Naive thymus-derived CD4-positive, alpha-beta T cell (primary cell): ENCODE data around the gene TRABD2B. TPM values are rescaled to one million over a fixed set of nuclear protein-coding genes. Genes with fewer than 3 reads are reported as not detected.
A peak's percentile ranks its signal among the peaks of the same experiment; 100 is the strongest.

Source experiments
- ATAC-seq: fragments of 150-1000 bp; cut with Tn5 transposase; 2 replicates; pipeline ENCODE4 v1.10.0; 2021; ENCODE audit warnings: mild to moderate bottlenecking, moderate library complexity
- CTCF ChIA-PET: fragments of 350-600 bp; sonication (Branson Sonifier 250); formaldehyde crosslinking; loops from one replicate; lab custom pipeline; 2021; ENCODE audit warnings: antibody characterized with exemption; lab: Charles Lee
- POLR2A ChIA-PET: fragments of 350-600 bp; sonication (Branson Sonifier 250); formaldehyde crosslinking; loops from one replicate; lab custom pipeline; 2021; ENCODE audit warnings: antibody characterized with exemption, inconsistent platforms; lab: Charles Lee
- DNase-seq, 9 donors: peaks; one replicate each; pipeline versions ENCODE4 v3.0.0 to v3.0.0-alpha.2; 2020 to 2022; ENCODE audit warnings: mixed read lengths in 1 of 9
- H3K27ac ChIP-seq: one replicate; pipeline ENCODE4 v1.7.0; 2013; ENCODE audit warnings: mild to moderate bottlenecking, low read depth, low read length, moderate library complexity
- H3K27me3 ChIP-seq, 2 donors: one replicate each; pipeline ENCODE4 v1.7.0; 2013; ENCODE audit warnings: low read length in 2 of 2, mild to moderate bottlenecking in 2 of 2, moderate library complexity in 2 of 2; ENCODE audit not compliant: control insufficient read depth in 2 of 2, insufficient read depth in 2 of 2
- H3K36me3 ChIP-seq, 3 experiments: 1 replicate in 2 of 3; 2 replicates in 1 of 3; pipeline ENCODE4 v1.7.0; 2013; ENCODE audit warnings: low read length in 3 of 3, mild to moderate bottlenecking in 3 of 3, moderate library complexity in 1 of 3; ENCODE audit not compliant: insufficient read depth in 3 of 3, control insufficient read depth in 2 of 3
- H3K4me1 ChIP-seq, 2 donors: one replicate each; pipeline ENCODE4 v1.7.0; 2013; ENCODE audit warnings: low read length in 2 of 2, mild to moderate bottlenecking in 2 of 2, moderate library complexity in 1 of 2; ENCODE audit not compliant: control insufficient read depth in 2 of 2, insufficient read depth in 2 of 2
- H3K4me3 ChIP-seq: 2 replicates; pipeline ENCODE4 v1.7.0; 2013; ENCODE audit warnings: mild to moderate bottlenecking, low read length
- H3K9me3 ChIP-seq, 3 experiments: 1 replicate in 2 of 3; 2 replicates in 1 of 3; pipeline ENCODE4 v1.7.0; 2013; ENCODE audit warnings: low read length in 3 of 3; ENCODE audit not compliant: control insufficient read depth in 2 of 3
- H3K27ac Mint-ChIP-seq, 9 donors: one replicate each; pipeline ENCODE4 v1.8.0; 2020 to 2022; ENCODE audit warnings: mixed read lengths in 9 of 9, mild to moderate bottlenecking in 8 of 9, moderate library complexity in 5 of 9, inconsistent platforms in 2 of 9
- H3K27me3 Mint-ChIP-seq, 5 donors: one replicate each; pipeline ENCODE4 v1.8.0; 2021 to 2022; ENCODE audit warnings: mixed read lengths in 5 of 5, mild to moderate bottlenecking in 1 of 5
- H3K36me3 Mint-ChIP-seq, 5 donors: one replicate each; pipeline ENCODE4 v1.8.0; 2020 to 2022; ENCODE audit warnings: mixed read lengths in 5 of 5, mild to moderate bottlenecking in 3 of 5, inconsistent platforms in 1 of 5
- H3K4me1 Mint-ChIP-seq, 7 donors: one replicate each; pipeline ENCODE4 v1.8.0; 2020 to 2022; ENCODE audit warnings: mixed read lengths in 7 of 7, mild to moderate bottlenecking in 3 of 7, inconsistent platforms in 1 of 7
- H3K4me3 Mint-ChIP-seq, 10 donors: one replicate each; pipeline ENCODE4 v1.8.0; 2020 to 2022; ENCODE audit warnings: mild to moderate bottlenecking in 10 of 10, mixed read lengths in 10 of 10, moderate library complexity in 6 of 10, inconsistent platforms in 2 of 10
- H3K9me3 Mint-ChIP-seq, 11 donors: one replicate each; pipeline ENCODE4 v1.8.0; 2020 to 2022; ENCODE audit warnings: mixed read lengths in 11 of 11, mild to moderate bottlenecking in 4 of 11, inconsistent platforms in 1 of 11, moderate library complexity in 1 of 11
- intact Hi-C, 2 donors: fragments of 100-400 bp; cut with micrococcal nuclease; formaldehyde crosslinking; loops; one replicate each; pipeline ENCODE4 v1.15.1; 2023
- polyA plus RNA-seq, 2 donors: library from polyadenylated mRNA; unstranded; fragments of 300-500 nt; fragmentation: Illumina TruSeq; gene quantifications; one replicate each; pipeline ENCODE4 v1.2.3, GENCODE V29; 2021
- total RNA-seq, 6 experiments: library from RNA in 5 of 6; stranded (reverse) in 5 of 6; gene quantifications; 1 replicate in 5 of 6; 2 replicates in 1 of 6; pipeline ENCODE4 v1.2.3 and lab custom pipeline; 2021 to 2026

The TRABD2B gene
- total and polyA plus RNA-seq, 7 experiments from 2014 or later, result not detected

GRCh38 chr1:47729685-47730084 lies 267.5 kb downstream of the TRABD2B start:
- H3K9me3 Mint-ChIP-seq, result no peaks in the 10 kb centered on the region
- CTCF ChIA-PET, result no interaction called here
- no peak for DNase-seq

GRCh38 chr1:47727697-47728085 lies 269.5 kb downstream of the TRABD2B start:
- no peaks in the 10 kb centered on the region for H3K9me3 Mint-ChIP-seq
- ChIA-PET CTCF (interaction anchor here (0.7 to 1.3 kb wide), 3 partner anchors 10 to 286 kb away, joined by 3 to 5 read pairs (median 3); no protein-coding TSS in a partner anchor), POLR2A (no interaction called here)
- peaks cover 0 to 11% (median 5%) of the 10 kb centered on the region in 7 donors for H3K4me1 Mint-ChIP-seq
- no peaks in the 10 kb centered on the region for H3K4me1 ChIP-seq
- H3K27ac Mint-ChIP-seq, result no peak overlapping the region
- DNase-seq (no peak), ATAC-seq (no peak)
- H3K36me3 Mint-ChIP-seq, result no peaks in the 10 kb centered on the region
- peaks cover 30 to 64% (median 41%) of the 10 kb centered on the region in 5 donors for H3K27me3 Mint-ChIP-seq
- H3K27me3 ChIP-seq, result peaks cover 3 to 5% of the 10 kb centered on the region in 2 donors
- no peak overlapping the region for H3K4me3 Mint-ChIP-seq
- H3K4me3 ChIP-seq, result no peak overlapping the region
- no peak overlapping the region for H3K27ac ChIP-seq
- intact Hi-C loops, result loop anchor here in 1 of 2 donors (2.0 kb wide), 1 partner anchor 291 kb away; no protein-coding TSS in a partner anchor
- no peaks in the 10 kb centered on the region for H3K9me3 ChIP-seq
- no peaks in the 10 kb centered on the region for H3K36me3 ChIP-seq

More at GRCh38 chr1:47729685-47730084, 267.5 kb downstream of the TRABD2B start:
- ATAC-seq, result no peak
- POLR2A ChIA-PET, result no interaction called here
- intact Hi-C loops, result no loop called here
- H3K9me3 ChIP-seq, result no peaks in the 10 kb centered on the region
- H3K27me3 Mint-ChIP-seq, result peaks cover 13 to 51% (median 33%) of the 10 kb centered on the region in 5 donors
- no peaks in the 10 kb centered on the region for H3K36me3 ChIP-seq
- no peaks in the 10 kb centered on the region for H3K36me3 Mint-ChIP-seq
- no peak overlapping the region for H3K4me3 Mint-ChIP-seq
- H3K4me1 Mint-ChIP-seq, result peaks cover 0 to 11% (median 5%) of the 10 kb centered on the region in 7 donors
- no peak overlapping the region for H3K4me3 ChIP-seq
- peaks cover 3 to 5% of the 10 kb centered on the region in 2 donors for H3K27me3 ChIP-seq
- no peaks in the 10 kb centered on the region for H3K4me1 ChIP-seq
- no peak overlapping the region for H3K27ac ChIP-seq
- H3K27ac Mint-ChIP-seq, result no peak overlapping the region

GRCh38 chr1:47727051-47727696 lies 270.0 kb downstream of the TRABD2B start:
- DNase-seq (no peak), ATAC-seq (no peak)
- Histone ChIP-seq H3K4me3 (no peak overlapping the region), H3K27ac (no peak overlapping the region), H3K36me3 (no peaks in the 10 kb centered on the region), H3K4me1 (no peaks in the 10 kb centered on the region), H3K27me3 (peaks cover 3 to 5% of the 10 kb centered on the region in 2 donors), H3K9me3 (no peaks in the 10 kb centered on the region)
- CTCF ChIA-PET, result interaction anchor here (0.8 to 1.9 kb wide), 5 partner anchors 9 to 338 kb away, joined by 3 to 16 read pairs (median 4); no protein-coding TSS in a partner anchor
- Mint-ChIP-seq H3K4me3 (no peak overlapping the region), H3K9me3 (no peaks in the 10 kb centered on the region), H3K27ac (no peak overlapping the region), H3K4me1 (peaks cover 0 to 11% (median 5%) of the 10 kb centered on the region in 7 donors), H3K36me3 (no peaks in the 10 kb centered on the region), H3K27me3 (peaks cover 31 to 64% (median 45%) of the 10 kb centered on the region in 5 donors)
- POLR2A ChIA-PET, result interaction anchor here (1.0 kb wide), 1 partner anchor 289 kb away, joined by 3 read pairs; the partner anchor contains the start of gene FOXD2
- intact Hi-C loops, result loop anchor here in 1 of 2 donors (2.0 kb wide), 1 partner anchor 290 kb away; no protein-coding TSS in a partner anchor

GRCh38 chr1:47725992-47726855 lies 271.0 kb downstream of the TRABD2B start:
- H3K4me1 Mint-ChIP-seq, result peaks cover 0 to 11% (median 5%) of the 10 kb centered on the region in 7 donors
- H3K4me3 ChIP-seq, result no peak overlapping the region
- H3K27me3 ChIP-seq, result peaks cover 3 to 5% of the 10 kb centered on the region in 2 donors
- peaks cover 36 to 66% (median 45%) of the 10 kb centered on the region in 5 donors for H3K27me3 Mint-ChIP-seq
- no peaks in the 10 kb centered on the region for H3K36me3 ChIP-seq
- DNase-seq (peak; percentile 9 to 56 (median 42)), ATAC-seq (peak; percentile 79)
- no peaks in the 10 kb centered on the region for H3K36me3 Mint-ChIP-seq
- H3K9me3 Mint-ChIP-seq, result peaks cover 0 to 1% (median 0%) of the 10 kb centered on the region in 11 donors
- intact Hi-C loops, result loop anchor here (1.0 to 2.0 kb wide), 7 partner anchors 289 to 547 kb away; no protein-coding TSS in a partner anchor
- no peaks in the 10 kb centered on the region for H3K9me3 ChIP-seq
- POLR2A ChIA-PET, result interaction anchor here (0.6 to 1.0 kb wide), 2 partner anchors 288 to 447 kb away, joined by 3 to 6 read pairs; partner anchors contain the start of gene FOXD2
- no peaks in the 10 kb centered on the region for H3K4me1 ChIP-seq
- H3K27ac Mint-ChIP-seq, result no peak overlapping the region
- peak overlapping the region; percentile 6 to 83 (median 64) for H3K4me3 Mint-ChIP-seq
- H3K27ac ChIP-seq, result no peak overlapping the region
- CTCF ChIA-PET, result interaction anchor here (0.6 to 1.9 kb wide), 10 partner anchors 14 to 547 kb away, joined by 3 to 16 read pairs (median 4); partner anchors contain the start of gene FOXD2

GRCh38 chr1:47725511-47725991 lies 271.6 kb downstream of the TRABD2B start:
- POLR2A ChIA-PET, result interaction anchor here (0.6 kb wide), 1 partner anchor 446 kb away, joined by 6 read pairs; no protein-coding TSS in a partner anchor

GRCh38 chr1:47725000-47725473 lies 272.1 kb downstream of the TRABD2B start:
- CTCF ChIA-PET, result no interaction called here
- no peak for ATAC-seq
- no peaks in the 10 kb centered on the region for H3K36me3 Mint-ChIP-seq
- H3K4me3 Mint-ChIP-seq, result no peak overlapping the region
- POLR2A ChIA-PET, result no interaction called here
- intact Hi-C loops, result no loop called here
- peaks cover 0 to 1% (median 0%) of the 10 kb centered on the region in 11 donors for H3K9me3 Mint-ChIP-seq
- peaks cover 0 to 11% (median 5%) of the 10 kb centered on the region in 7 donors for H3K4me1 Mint-ChIP-seq
- H3K27me3 Mint-ChIP-seq, result peaks cover 39 to 67% (median 47%) of the 10 kb centered on the region in 5 donors
- Histone ChIP-seq H3K4me3 (no peak overlapping the region), H3K27me3 (peaks cover 3 to 5% of the 10 kb centered on the region in 2 donors), H3K27ac (no peak overlapping the region), H3K36me3 (no peaks in the 10 kb centered on the region), H3K9me3 (no peaks in the 10 kb centered on the region), H3K4me1 (no peaks in the 10 kb centered on the region)
- no peak for DNase-seq
- no peak overlapping the region for H3K27ac Mint-ChIP-seq

More at GRCh38 chr1:47725511-47725991, 271.6 kb downstream of the TRABD2B start:
- no peak overlapping the region for H3K4me3 ChIP-seq
- Mint-ChIP-seq H3K9me3 (peaks cover 0 to 1% (median 0%) of the 10 kb centered on the region in 11 donors), H3K36me3 (no peaks in the 10 kb centered on the region), H3K4me1 (peaks cover 0 to 11% (median 5%) of the 10 kb centered on the region in 7 donors), H3K4me3 (peak overlapping the region in 4 of 10 donors; percentile 44 to 83 (median 69)), H3K27ac (no peak overlapping the region), H3K27me3 (peaks cover 39 to 66% (median 47%) of the 10 kb centered on the region in 5 donors)
- no peaks in the 10 kb centered on the region for H3K36me3 ChIP-seq
- no peak overlapping the region for H3K27ac ChIP-seq
- no peaks in the 10 kb centered on the region for H3K9me3 ChIP-seq
- intact Hi-C loops, result no loop called here
- DNase-seq (no peak), ATAC-seq (no peak)
- CTCF ChIA-PET, result interaction anchor here (0.6 to 1.9 kb wide), 8 partner anchors 288 to 546 kb away, joined by 3 to 16 read pairs (median 5); partner anchors contain the start of gene FOXD2
- no peaks in the 10 kb centered on the region for H3K4me1 ChIP-seq
- H3K27me3 ChIP-seq, result peaks cover 3 to 5% of the 10 kb centered on the region in 2 donors
